ENCODE data around the gene MRPS23. TPM values are rescaled to one million over a fixed set of nuclear protein-coding genes. Genes with fewer than 3 reads are reported as not detected.

Gene MRPS23
- total and polyA plus RNA-seq, 2 of the 8 experiments (the other 6 are each of a cell fraction or from before 2014, with no cell fraction given) = 38.6 to 60.4 TPM

DNA sequence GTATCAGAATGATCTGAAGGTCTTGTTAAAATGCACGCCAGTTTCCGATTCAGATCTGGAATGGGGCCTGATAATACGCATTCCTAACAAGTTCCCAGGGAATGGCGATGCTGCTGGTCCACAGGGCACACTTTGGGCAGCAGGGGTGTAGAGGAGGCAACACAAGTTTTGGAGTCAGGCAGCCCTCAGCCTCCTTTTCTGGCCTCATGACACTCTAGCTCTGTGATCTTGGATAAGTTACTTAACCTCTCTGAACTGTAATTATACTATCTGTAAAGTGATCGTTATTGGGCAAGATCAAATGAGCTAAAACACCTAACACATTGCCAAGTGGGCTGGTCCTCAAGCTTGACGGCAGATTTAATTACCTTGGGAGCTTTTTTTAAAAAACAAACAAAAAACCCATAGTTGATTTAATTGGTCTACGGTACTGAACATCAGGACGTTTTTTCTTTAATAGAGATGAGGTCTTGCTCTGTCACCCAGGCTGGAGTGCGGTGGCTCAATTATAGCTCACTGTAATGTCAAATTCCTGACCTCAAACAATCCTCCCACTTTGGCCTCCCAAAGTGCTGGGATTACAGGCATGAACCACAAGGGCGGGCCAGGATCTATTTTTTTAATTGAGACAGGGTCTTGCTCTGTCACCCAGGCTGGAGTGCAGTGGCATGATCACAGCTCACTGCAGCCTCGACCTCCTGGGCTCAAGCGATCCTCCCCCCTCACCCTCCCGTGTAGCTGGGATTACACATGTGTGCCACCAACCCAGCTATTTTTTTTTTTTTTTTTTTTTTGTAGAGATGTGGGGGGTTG, 10.0 kb upstream of the MRPS23 start (continued):
- TF ChIP-seq, protein P1, sequence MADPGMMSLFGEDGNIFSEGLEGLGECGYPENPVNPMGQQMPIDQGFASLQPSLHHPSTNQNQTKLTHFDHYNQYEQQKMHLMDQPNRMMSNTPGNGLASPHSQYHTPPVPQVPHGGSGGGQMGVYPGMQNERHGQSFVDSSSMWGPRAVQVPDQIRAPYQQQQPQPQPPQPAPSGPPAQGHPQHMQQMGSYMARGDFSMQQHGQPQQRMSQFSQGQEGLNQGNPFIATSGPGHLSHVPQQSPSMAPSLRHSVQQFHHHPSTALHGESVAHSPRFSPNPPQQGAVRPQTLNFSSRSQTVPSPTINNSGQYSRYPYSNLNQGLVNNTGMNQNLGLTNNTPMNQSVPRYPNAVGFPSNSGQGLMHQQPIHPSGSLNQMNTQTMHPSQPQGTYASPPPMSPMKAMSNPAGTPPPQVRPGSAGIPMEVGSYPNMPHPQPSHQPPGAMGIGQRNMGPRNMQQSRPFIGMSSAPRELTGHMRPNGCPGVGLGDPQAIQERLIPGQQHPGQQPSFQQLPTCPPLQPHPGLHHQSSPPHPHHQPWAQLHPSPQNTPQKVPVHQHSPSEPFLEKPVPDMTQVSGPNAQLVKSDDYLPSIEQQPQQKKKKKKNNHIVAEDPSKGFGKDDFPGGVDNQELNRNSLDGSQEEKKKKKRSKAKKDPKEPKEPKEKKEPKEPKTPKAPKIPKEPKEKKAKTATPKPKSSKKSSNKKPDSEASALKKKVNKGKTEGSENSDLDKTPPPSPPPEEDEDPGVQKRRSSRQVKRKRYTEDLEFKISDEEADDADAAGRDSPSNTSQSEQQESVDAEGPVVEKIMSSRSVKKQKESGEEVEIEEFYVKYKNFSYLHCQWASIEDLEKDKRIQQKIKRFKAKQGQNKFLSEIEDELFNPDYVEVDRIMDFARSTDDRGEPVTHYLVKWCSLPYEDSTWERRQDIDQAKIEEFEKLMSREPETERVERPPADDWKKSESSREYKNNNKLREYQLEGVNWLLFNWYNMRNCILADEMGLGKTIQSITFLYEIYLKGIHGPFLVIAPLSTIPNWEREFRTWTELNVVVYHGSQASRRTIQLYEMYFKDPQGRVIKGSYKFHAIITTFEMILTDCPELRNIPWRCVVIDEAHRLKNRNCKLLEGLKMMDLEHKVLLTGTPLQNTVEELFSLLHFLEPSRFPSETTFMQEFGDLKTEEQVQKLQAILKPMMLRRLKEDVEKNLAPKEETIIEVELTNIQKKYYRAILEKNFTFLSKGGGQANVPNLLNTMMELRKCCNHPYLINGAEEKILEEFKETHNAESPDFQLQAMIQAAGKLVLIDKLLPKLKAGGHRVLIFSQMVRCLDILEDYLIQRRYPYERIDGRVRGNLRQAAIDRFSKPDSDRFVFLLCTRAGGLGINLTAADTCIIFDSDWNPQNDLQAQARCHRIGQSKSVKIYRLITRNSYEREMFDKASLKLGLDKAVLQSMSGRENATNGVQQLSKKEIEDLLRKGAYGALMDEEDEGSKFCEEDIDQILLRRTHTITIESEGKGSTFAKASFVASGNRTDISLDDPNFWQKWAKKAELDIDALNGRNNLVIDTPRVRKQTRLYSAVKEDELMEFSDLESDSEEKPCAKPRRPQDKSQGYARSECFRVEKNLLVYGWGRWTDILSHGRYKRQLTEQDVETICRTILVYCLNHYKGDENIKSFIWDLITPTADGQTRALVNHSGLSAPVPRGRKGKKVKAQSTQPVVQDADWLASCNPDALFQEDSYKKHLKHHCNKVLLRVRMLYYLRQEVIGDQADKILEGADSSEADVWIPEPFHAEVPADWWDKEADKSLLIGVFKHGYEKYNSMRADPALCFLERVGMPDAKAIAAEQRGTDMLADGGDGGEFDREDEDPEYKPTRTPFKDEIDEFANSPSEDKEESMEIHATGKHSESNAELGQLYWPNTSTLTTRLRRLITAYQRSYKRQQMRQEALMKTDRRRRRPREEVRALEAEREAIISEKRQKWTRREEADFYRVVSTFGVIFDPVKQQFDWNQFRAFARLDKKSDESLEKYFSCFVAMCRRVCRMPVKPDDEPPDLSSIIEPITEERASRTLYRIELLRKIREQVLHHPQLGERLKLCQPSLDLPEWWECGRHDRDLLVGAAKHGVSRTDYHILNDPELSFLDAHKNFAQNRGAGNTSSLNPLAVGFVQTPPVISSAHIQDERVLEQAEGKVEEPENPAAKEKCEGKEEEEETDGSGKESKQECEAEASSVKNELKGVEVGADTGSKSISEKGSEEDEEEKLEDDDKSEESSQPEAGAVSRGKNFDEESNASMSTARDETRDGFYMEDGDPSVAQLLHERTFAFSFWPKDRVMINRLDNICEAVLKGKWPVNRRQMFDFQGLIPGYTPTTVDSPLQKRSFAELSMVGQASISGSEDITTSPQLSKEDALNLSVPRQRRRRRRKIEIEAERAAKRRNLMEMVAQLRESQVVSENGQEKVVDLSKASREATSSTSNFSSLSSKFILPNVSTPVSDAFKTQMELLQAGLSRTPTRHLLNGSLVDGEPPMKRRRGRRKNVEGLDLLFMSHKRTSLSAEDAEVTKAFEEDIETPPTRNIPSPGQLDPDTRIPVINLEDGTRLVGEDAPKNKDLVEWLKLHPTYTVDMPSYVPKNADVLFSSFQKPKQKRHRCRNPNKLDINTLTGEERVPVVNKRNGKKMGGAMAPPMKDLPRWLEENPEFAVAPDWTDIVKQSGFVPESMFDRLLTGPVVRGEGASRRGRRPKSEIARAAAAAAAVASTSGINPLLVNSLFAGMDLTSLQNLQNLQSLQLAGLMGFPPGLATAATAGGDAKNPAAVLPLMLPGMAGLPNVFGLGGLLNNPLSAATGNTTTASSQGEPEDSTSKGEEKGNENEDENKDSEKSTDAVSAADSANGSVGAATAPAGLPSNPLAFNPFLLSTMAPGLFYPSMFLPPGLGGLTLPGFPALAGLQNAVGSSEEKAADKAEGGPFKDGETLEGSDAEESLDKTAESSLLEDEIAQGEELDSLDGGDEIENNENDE (IDR thresholded peaks at IDR 0.05; ENCODE audit: insufficient replicate concordance, low read length) = no peak
